GM21723 (cell line): ENCODE measurements around the gene COL18A1.
"Not testable (repeated sequence)": the region's sequence is repeated elsewhere in the genome, so short reads cannot be mapped to it uniquely, and the experiment has no call there.

ENCODE experiments used
- ATAC-seq: cut with Tn5 transposase; IDR thresholded peaks from one replicate; pipeline ENCODE4 v1.9.1; 2021; ENCODE audit warnings: mild to moderate bottlenecking, moderate library complexity; ENCODE audit not compliant: unreplicated experiment

COL18A1 gene

DNA sequence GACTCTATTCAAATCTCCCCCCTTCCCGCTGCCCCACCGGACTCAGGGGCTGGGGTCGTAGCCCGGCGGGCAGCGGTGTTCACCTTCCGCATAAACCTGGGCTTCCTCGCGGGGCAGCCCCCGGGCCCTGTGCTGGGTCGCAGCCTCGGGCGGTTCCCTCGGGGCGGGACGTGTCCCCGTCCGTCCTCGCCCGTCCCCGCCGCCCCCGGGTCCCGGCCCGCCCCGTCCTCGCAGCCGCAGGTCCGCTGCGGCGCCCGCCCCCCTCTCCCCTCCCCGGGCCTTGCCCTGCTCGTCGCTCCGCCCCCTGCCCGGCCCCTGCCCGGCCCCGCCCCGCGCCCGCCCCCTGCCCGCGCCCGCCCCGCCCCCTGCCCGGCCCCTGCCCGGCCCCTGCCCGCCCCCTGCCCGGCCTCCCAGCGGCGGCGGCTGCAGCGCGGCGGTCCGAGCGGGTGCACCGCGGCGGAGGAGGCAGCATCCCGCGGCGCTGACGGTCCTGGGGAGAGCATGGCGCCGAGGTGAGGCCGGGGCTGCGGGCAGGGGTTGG lies at the start of gene COL18A1:
COL18A1 (plus strand) TSS at position 436 of the 541 bp plus-strand sequence; CDS start at position 502, 66 bp downstream.
- ATAC-seq, result no peak

DNA sequence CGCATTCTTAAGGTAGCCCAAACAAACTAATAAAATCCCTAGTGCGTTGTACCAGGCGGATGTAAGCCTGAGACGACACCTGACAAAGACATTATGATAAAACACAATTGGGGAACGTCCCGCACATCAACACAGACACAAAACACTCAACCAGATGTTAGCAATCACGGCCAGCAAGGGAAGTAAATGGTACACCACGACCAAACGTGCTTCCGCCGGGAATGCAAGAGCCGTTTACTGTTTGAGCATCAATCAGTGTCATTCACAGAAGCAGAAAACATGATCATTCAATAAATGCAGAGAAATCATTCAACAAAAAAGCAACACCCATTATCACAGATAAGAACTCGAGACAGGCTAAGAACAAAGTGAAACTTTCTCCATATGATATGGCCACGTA lies 49.4 kb upstream of the COL18A1 start:
- no peak for ATAC-seq

GRCh38 chr21:45356251-45356650 lies 48.7 kb upstream of the COL18A1 start:
- no peak for ATAC-seq

DNA sequence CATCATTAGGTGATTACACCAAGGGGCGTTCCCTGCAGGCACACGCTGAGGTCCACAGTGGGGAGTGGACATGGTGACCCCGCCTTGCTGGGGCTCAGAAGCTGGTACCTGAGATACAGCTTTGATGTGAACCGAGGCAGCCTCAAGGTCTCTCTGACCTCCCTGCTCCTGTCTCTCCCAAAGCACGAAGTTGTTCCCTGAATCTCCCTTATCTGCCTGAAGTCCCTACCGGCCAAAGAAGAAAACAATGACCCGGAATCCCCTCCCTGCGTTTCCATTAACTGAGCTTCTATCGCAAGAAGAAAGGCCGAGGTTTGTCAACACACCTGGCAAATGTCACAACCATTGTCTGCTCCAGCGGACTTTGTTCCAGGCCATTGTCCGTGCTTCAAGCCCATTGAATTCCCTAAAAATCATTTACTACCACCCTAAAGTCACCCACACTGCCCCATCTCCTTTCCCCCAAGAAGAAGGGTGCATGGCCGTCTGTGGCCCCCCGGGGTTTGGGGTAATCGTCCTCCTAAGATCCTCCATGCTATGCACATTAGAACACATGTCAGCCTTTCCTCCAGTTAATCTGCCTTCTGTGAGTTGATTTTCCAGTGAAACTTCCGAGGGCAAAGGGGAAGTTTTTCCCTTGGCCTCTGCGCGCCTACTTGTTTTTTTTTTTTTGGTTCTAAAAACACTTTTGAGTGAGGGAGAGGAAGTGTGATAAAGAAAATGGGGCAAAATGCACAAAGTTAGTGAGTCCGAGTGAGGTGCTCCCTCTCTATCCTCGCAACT lies 48.1 kb upstream of the COL18A1 start:
- no peak for ATAC-seq

- no peak for ATAC-seq
Measured at GRCh38 chr21:45357436-45358260, 47.3 kb upstream of the COL18A1 start.

DNA sequence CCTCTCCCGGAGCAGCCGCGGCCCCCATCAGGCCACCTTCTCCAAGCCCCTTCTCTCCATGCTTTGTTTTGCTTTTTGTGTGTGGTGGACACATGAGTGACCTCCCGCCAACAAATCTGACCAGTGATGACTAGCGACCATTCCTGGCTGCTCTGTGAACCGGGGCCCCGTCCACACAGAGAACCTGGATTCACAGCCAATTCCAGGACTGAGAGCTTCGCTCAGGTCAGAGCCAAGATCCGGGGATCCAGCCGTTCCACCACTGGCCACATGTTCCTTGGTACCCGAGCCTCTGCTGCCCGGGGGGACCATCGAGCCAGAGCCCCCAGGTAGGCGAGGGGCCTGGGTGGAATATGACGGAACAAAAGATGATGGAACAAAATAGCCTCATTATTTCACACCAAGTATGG lies 46.7 kb upstream of the COL18A1 start:
- no peak for ATAC-seq

DNA sequence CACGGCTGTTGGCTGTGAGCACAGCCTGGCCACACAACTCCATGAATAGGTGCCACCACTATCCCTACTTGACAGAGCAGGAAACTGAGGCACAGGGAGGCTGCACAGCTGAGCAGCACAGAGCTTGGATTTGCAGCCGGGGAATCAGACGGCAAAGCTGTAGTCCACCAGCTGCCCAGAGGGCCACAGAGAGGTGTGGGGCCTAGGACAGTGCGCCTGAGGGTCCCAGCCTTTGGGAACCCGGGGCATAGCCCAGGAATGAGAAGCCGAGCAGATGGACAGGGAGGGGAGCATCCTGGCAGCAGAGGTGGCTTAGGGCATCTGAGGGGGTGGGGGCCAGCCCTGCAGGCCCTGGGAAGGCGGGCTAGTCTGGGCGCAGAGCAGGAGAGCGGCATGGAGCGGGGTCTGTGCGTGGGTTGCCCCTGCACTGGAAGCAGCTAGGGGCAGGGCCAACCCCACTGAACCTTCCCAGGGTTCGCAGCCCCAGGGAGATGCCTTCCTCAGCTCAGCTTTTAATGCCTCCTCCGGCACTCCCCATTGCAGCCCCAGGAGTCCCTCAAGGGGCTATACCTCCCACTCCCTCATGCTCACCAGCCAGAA lies 46.2 kb upstream of the COL18A1 start:
- ATAC-seq, result no peak

DNA sequence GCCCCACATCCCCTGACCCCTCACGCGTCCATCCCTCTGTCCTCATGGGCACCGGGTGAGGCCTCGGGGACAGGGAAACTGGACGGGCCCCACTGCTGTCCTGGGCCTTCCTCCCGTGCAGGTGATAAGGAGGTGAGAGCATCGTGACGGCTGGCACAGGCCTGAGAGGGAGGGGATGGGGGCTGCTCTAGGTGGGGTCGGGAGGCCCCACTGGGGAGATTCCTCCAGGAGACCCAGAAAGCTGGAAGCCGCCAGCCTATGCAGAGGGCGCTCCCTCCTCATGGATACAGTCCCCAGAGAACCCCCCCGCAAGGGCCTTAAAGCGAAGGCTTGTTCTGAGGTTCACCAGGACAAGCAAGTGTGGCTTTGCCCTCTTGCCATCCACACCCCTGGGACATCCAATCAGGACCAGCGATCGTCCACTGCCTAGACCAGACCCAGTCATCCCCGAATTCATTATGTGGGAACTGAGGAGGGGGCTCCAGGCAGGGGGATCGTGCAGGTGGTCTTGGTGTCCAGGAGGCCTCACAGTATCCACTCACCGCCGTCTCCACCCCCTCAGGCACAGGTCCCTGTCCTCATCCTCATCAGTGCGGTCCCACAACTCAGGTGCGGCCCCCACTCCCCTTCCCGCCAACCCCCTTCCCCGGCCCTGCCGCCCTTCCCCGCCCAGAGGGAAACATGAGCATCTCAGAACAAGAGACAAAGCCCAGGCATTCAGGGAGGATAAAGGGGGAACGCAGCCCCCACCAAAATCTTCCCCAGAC lies 45.3 kb upstream of the COL18A1 start:
- ATAC-seq, result no peak

- no peak for ATAC-seq
Measured at GRCh38 chr21:45361033-45361997, 43.6 kb upstream of the COL18A1 start.

DNA sequence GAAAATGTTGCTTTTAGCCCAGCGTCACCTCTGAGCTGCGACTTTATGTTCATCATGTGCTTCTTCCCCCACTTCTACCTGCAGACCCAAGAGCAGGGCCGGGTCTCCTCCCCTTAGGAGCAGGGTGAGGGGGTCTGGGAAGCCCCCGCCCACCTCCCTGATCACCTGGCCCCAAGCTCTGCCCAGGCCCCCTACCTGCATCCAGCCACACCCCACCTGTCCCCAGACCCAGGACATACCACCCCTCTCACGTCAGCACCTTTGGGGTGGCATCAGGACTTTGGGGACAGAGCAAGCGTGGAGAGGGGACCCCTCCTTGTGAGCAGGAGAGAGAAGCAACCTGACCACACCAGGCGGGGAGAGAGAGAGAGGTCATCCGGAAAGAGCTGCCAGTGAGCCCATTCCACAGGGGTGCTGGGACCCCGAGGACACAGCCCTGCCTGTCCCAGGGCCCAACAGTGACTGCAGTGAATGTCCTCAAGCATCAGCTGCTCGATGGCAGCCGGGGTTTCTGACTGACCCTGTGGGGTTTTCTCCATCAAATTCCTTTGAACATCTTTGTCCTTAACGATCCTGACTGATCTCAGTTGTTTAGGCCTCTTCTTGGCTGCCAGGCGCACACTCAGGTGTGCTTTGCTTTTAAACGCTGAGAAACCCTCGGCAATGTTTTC lies 42.8 kb upstream of the COL18A1 start:
- no peak for ATAC-seq

DNA sequence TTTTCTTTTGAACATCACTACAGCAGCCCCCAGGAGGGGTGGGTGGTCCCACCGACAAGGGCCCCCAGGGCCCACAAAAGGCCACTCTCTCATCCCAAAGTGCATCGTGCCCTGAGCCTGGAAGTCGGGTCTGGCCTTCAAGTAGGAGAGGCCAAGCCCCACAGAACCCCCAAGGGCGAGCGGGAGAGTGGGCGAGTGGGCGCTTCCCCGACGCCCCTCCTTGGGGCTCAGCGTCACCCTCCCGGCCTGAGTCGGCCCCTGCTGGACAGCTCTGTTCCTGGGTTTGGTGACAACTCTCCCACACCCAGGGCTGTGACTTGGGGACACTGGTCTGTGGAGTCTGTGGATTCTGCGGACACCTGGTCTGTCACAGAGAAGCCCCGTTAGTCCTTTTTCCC lies 42.2 kb upstream of the COL18A1 start:
- no peak for ATAC-seq

- not testable (repeated sequence) for ATAC-seq
Measured at GRCh38 chr21:45363272-45363671, 41.7 kb upstream of the COL18A1 start.

DNA sequence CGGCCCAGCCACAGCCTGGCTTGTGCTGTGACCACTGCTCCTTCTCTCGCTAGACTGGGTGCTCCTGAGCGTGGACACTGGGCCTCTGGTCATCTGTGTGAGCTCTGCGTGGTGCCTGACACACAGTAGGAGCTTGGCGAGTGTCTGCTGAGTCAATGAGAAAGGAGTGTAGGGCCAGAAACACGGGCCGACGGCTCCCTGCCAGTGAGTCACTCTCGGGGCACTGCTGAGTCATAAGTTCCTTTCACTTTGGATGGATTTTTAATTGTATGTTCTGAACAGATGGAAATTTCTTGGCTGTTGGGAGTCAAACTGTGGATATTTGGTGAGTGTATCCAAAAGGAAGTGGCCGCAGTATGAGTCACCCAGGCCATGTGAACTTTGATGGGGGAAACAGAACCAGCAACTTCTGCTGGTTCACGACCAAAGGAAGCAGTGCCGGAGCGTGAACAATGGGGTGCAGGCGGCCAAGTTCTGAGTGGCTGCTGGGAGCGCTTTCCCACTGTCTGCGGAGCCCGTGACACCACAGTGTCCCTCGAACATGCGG lies 41.0 kb upstream of the COL18A1 start:
- ATAC-seq, result no peak

GRCh38 chr21:45364468-45365185 lies 40.3 kb upstream of the COL18A1 start:
- no peak for ATAC-seq

DNA sequence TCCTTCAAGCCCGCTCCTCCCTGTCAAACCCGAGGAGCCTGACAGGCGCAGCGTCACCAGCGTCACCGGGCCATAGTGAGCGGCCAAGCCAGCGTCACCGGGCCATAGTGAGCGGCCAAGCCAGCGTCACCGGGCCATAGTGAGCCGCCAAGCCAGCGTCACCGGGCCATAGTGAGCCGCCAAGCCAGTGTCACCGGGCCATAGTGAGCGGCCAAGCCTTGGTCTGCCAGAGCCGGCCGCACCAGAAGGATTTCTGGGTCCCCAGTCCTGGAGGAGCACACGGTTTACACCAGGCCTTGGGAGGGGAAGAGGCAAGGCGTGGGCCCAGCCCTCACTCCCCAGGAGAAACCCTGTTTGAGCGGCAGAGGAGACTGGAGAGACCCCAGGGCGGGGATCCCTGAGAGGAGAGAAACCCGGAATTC lies 39.8 kb upstream of the COL18A1 start:
- ATAC-seq, result no peak

DNA sequence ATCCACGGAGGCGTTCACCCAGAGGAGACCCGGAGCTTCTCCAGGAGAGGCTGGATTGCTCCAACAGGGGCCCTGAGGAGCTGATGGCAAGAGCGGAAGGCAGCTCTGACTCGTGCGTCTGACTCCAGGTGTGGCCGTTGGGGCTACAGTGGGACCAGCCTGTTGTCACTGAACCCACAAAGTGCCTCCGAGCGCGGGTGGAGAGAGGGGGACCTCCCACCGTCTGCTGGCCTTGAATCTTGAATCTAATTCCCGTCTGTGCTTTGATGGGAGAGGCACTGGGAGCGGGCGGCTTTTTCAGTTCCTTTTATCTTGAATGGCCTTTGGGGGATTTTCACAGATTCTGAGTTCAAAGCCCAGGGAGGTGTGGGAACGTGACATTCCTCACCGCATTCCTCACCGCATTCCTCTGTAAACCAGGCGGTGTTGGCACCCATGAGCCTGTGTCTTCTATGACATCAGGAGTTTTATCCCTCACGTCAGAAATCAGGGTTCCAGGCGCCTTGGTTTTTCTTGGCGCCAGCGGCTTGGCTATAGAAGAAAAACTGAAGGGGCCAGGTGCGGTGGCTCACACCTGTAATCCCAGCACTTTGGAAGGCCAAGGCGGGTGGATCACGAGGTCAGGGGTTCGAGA lies 39.2 kb upstream of the COL18A1 start:
- ATAC-seq, result no peak

GRCh38 chr21:45366476-45366875 lies 38.5 kb upstream of the COL18A1 start:
- no peak for ATAC-seq
